Measurements from ENCODE around the gene TOM1.

DNA sequence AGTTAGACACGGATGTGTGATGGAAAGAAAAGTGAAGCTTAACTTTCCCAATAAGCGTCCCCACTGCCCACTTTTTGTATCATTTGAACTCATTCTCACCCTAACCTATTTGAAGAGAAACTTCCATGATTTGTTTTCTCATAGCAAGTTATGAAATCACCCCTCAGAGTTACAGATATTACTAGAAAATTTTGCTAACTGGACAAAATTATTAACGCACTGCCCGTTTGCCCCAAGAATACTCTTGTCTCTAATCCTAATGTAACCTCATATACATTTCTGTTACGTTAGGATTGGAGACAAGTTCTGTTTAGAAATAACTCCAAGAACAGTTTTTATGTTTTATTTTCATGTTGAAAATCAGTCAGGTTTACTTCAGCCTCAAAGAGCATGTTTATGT is 25.5 kb downstream of the TOM1 start:
- TF ChIP-seq, protein P1, sequence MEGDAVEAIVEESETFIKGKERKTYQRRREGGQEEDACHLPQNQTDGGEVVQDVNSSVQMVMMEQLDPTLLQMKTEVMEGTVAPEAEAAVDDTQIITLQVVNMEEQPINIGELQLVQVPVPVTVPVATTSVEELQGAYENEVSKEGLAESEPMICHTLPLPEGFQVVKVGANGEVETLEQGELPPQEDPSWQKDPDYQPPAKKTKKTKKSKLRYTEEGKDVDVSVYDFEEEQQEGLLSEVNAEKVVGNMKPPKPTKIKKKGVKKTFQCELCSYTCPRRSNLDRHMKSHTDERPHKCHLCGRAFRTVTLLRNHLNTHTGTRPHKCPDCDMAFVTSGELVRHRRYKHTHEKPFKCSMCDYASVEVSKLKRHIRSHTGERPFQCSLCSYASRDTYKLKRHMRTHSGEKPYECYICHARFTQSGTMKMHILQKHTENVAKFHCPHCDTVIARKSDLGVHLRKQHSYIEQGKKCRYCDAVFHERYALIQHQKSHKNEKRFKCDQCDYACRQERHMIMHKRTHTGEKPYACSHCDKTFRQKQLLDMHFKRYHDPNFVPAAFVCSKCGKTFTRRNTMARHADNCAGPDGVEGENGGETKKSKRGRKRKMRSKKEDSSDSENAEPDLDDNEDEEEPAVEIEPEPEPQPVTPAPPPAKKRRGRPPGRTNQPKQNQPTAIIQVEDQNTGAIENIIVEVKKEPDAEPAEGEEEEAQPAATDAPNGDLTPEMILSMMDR (IDR thresholded peaks at IDR 0.05): no peak
- TF ChIP-seq ZFX (IDR thresholded peaks at IDR 0.05; ENCODE audit: borderline replicate concordance): no peak

All from 22Rv1 (cell line).